HG03457 (cell line): ENCODE results near the gene SIX5.
"Not testable (repeated sequence)": the region's sequence is repeated elsewhere in the genome, so short reads cannot be mapped to it uniquely, and the experiment has no call there.

ENCODE experiments used
- ATAC-seq: cut with Tn5 transposase; IDR thresholded peaks from one replicate; pipeline ENCODE4 v1.9.1; 2021; ENCODE audit warnings: moderate number of reproducible peaks; ENCODE audit not compliant: unreplicated experiment

The SIX5 gene

GRCh38 chr19:45761714-45762113 lies 7.3 kb downstream of the SIX5 start:
- no peak for ATAC-seq

GRCh38 chr19:45758921-45759320 lies 10.1 kb downstream of the SIX5 start:
- ATAC-seq: no peak

- no peak for ATAC-seq
These were observed 11.4 kb downstream of the SIX5 start for GRCh38 chr19:45757695-45758094.

- no peak for ATAC-seq
These were observed 14.7 kb downstream of the SIX5 start for GRCh38 chr19:45754323-45754722.

GRCh38 chr19:45753548-45753947 lies 15.5 kb downstream of the SIX5 start:
- no peak for ATAC-seq

- ATAC-seq: no peak
These were observed 16.4 kb downstream of the SIX5 start for GRCh38 chr19:45752639-45753038.

GRCh38 chr19:45751483-45751882 lies 17.6 kb downstream of the SIX5 start:
- not testable (repeated sequence) for ATAC-seq

- ATAC-seq: no peak
These were observed 21.5 kb downstream of the SIX5 start for GRCh38 chr19:45747513-45747912.

- ATAC-seq: no peak
These were observed 22.2 kb downstream of the SIX5 start for GRCh38 chr19:45746866-45747265.

- no peak for ATAC-seq
These were observed 23.4 kb downstream of the SIX5 start for GRCh38 chr19:45745606-45746005.

GRCh38 chr19:45742969-45743368 lies 26.1 kb downstream of the SIX5 start:
- no peak for ATAC-seq

GRCh38 chr19:45739498-45740439 lies 29.3 kb downstream of the SIX5 start:
- no peak for ATAC-seq

- no peak for ATAC-seq
These were observed 35.8 kb downstream of the SIX5 start, which contains the start of gene MEIOSIN for GRCh38 chr19:45733160-45733810. MEIOSIN (plus strand) TSS chr19:45733439; CDS start chr19:45735377, 1,938 bp downstream.

GRCh38 chr19:45730368-45731288 lies 38.4 kb downstream of the SIX5 start, which contains the start of gene FBXO46:
FBXO46 (minus strand) TSS chr19:45730896; CDS start chr19:45713495, 17,401 bp downstream.
- peak; percentile 66 for ATAC-seq

- ATAC-seq: no peak
These were observed 39.2 kb downstream of the SIX5 start for GRCh38 chr19:45729800-45730290.

- not testable (repeated sequence) for ATAC-seq
These were observed 40.4 kb downstream of the SIX5 start for GRCh38 chr19:45728683-45729082.

- ATAC-seq: not testable (repeated sequence)
These were observed 49.0 kb downstream of the SIX5 start for GRCh38 chr19:45720065-45720464.

- no peak for ATAC-seq
These were observed 50.9 kb downstream of the SIX5 start for GRCh38 chr19:45717983-45718650.

GRCh38 chr19:45717131-45717982 lies 51.7 kb downstream of the SIX5 start:
- peak; percentile 74 for ATAC-seq
